DND-41 (cell line): ENCODE data around the gene FAM171A1.

Experiments used
- ATAC-seq: fragments of 200-7000 bp; cut with Tn5 transposase; 3 replicates; pipeline ENCODE4 v1.9.1; 2021; ENCODE audit warnings: low read depth; ENCODE audit not compliant: insufficient read depth
- DNase-seq: peaks from one replicate; pipeline ENCODE4 v3.0.0-alpha.2; 2020
- H2AFZ ChIP-seq: 2 replicates; pipeline ENCODE4 v1.6.0; 2012; ENCODE audit warnings: low read depth, low read length
- H3K27ac ChIP-seq: 2 replicates; pipeline ENCODE4 v1.5.1; 2012; ENCODE audit warnings: low read length, inconsistent platforms
- H3K27me3 ChIP-seq: fragments of 200-600 bp; sonication (generic); 2 replicates; pipeline ENCODE4 v1.6.0; 2012; ENCODE audit warnings: low read length, mild to moderate bottlenecking, inconsistent platforms; ENCODE audit not compliant: insufficient read depth, poor library complexity
- H3K36me3 ChIP-seq: 2 replicates; pipeline ENCODE4 v1.5.1; 2012; ENCODE audit warnings: low read length, inconsistent platforms; ENCODE audit not compliant: insufficient read depth
- H3K4me1 ChIP-seq: 2 replicates; pipeline ENCODE4 v1.5.1; 2012; ENCODE audit warnings: mild to moderate bottlenecking, low read length; ENCODE audit not compliant: insufficient read depth
- H3K4me2 ChIP-seq: 2 replicates; pipeline ENCODE4 v1.6.0; 2012; ENCODE audit warnings: mild to moderate bottlenecking, moderate library complexity, low read length, inconsistent platforms; ENCODE audit not compliant: insufficient read depth
- H3K4me3 ChIP-seq, 2 experiments: fragments of 200-600 bp in 1 of 2; shearing (Covaris generic) in 1 of 2; 2 replicates each; pipeline ENCODE4 v1.5.1; 2012 to 2016; ENCODE audit warnings: inconsistent platforms in 2 of 2, low read length in 2 of 2, mild to moderate bottlenecking in 2 of 2, low read depth in 1 of 2, moderate library complexity in 1 of 2
- H3K79me2 ChIP-seq: 2 replicates; pipeline ENCODE4 v1.6.0; 2012; ENCODE audit warnings: low read length, inconsistent platforms; ENCODE audit not compliant: insufficient read depth
- H3K9ac ChIP-seq: 2 replicates; pipeline ENCODE4 v1.6.0; 2012; ENCODE audit warnings: low read depth, mild to moderate bottlenecking, inconsistent platforms, low read length, moderate library complexity
- H3K9me3 ChIP-seq: 2 replicates; pipeline ENCODE4 v1.5.1; 2012; ENCODE audit warnings: low read length, moderate library complexity, mild to moderate bottlenecking, inconsistent platforms; ENCODE audit not compliant: insufficient read depth, severe bottlenecking
- H4K20me1 ChIP-seq: 2 replicates; pipeline ENCODE4 v1.6.0; 2012; ENCODE audit warnings: low read length; ENCODE audit not compliant: insufficient read depth
- EZH2 ChIP-seq: IDR thresholded peaks from 3 replicates; pipeline ENCODE4 v1.6.1; 2012; ENCODE audit warnings: borderline replicate concordance, low read depth, mild to moderate bottlenecking, moderate library complexity, low read length, inconsistent platforms; ENCODE audit not compliant: severe bottlenecking
- TF ChIP-seq, protein P1 (sequence below): IDR thresholded peaks from 2 replicates; pipeline ENCODE4 v1.5.1; 2012; ENCODE audit warnings: borderline replicate concordance, low read length, moderate library complexity, mild to moderate bottlenecking; ENCODE audit not compliant: poor library complexity, severe bottlenecking; ENCODE audit errors: extremely low read depth

Gene FAM171A1

DNA sequence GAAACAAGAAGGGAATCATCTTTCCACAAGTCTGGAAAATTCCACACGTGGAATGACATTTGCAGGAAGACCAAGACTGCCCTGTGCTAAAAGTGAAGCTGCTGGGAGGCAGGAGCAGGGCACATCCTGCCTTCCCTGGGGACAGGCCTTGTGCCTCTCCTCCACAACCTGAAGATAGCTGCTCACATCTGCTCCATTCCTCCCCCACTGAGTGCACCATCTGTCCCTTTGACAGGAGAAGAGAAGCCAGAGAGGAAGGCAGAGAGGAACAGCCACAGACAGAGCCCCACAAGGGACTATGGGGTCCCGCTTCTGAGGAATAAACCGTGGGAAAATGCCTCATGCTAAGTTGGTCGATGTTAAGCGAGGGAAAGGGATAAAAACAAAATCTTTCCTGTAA lies 15.9 kb upstream of the FAM171A1 start:
- Histone ChIP-seq H3K36me3 (no peaks in the 10 kb centered on the region), H4K20me1 (no peaks in the 10 kb centered on the region), H3K27me3 (peaks cover 4% of the 10 kb centered on the region), H3K4me2 (no peak overlapping the region), H3K9me3 (no peaks in the 10 kb centered on the region), H3K9ac (no peak overlapping the region), H3K4me3 (no peak overlapping the region), H3K4me1 (no peaks in the 10 kb centered on the region), H3K27ac (no peak overlapping the region), H2AFZ (no peak overlapping the region), H3K79me2 (no peaks in the 10 kb centered on the region)
- no peak for ATAC-seq
- no peak for DNase-seq
- TF ChIP-seq, protein P1, sequence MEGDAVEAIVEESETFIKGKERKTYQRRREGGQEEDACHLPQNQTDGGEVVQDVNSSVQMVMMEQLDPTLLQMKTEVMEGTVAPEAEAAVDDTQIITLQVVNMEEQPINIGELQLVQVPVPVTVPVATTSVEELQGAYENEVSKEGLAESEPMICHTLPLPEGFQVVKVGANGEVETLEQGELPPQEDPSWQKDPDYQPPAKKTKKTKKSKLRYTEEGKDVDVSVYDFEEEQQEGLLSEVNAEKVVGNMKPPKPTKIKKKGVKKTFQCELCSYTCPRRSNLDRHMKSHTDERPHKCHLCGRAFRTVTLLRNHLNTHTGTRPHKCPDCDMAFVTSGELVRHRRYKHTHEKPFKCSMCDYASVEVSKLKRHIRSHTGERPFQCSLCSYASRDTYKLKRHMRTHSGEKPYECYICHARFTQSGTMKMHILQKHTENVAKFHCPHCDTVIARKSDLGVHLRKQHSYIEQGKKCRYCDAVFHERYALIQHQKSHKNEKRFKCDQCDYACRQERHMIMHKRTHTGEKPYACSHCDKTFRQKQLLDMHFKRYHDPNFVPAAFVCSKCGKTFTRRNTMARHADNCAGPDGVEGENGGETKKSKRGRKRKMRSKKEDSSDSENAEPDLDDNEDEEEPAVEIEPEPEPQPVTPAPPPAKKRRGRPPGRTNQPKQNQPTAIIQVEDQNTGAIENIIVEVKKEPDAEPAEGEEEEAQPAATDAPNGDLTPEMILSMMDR, result no peak
- no peak for TF ChIP-seq EZH2

DNA sequence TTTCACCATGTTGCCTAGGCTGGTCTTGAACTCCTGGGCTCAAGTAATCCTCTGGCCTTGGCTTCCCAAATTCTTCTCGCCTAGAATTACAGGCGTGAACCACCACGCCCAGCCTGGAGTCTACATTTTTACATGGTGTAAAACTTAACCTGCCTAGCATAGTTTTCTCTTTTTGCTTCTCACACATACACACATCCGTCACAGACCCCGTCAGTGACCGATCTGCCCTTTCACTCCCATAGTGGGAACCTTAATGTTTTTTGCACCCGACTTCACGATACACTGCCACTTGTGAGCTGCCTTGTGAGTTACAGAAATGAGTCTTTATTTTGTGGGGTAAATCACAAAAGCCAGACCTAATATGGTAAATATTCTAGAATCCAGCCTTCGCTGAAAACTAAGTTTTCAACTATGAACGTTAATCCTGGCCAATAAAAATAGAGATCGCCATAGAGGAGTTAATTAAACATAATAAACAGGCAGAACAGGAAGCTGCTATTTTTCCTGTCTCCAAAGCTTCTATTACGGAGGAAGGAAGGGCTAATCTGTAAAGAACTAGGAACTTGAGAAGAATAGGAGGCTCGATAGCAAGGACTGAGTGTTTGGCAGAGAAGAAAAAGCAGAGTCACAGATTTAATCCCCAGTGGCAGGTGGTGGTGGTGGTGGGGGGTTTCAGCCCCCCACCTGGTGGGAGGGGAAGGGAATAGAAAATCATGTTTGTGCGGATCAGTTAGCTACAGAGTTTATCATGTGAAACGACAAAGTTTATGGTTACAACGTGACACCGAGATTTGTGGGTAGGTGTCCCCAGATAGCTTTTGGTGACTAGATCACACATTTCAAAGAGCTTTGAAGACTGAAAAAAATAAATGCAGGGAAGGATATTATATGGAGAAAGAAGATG lies 14.7 kb upstream of the FAM171A1 start:
- TF ChIP-seq EZH2, result no peak
- TF ChIP-seq, protein P1, result no peak
- no peak for DNase-seq

DNA sequence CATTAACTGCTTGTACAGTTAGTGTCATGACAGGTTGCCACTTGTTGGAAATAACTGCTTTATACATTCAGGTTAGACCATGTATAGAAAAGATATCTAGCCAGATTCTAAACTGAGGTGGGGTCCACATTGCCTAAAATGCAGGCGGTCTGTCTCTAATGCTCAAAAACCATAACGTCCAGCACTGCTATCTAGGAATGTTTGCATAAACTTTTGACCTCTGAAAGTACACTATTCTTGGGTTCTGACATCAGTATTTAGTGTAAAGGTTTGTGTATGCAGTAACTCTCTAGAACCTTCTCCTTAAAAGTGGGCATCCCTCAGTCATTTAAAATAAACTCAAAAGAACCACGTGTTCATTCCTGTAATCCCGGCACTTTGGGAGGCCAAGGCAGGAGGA lies 10.3 kb upstream of the FAM171A1 start:
- no peak for DNase-seq
- TF ChIP-seq, protein P1, result no peak
- no peak for TF ChIP-seq EZH2

More for the DNA sequence above, 14.7 kb upstream of the FAM171A1 start:
- no peak for ATAC-seq
- H3K27ac ChIP-seq, result no peak overlapping the region
- no peaks in the 10 kb centered on the region for H4K20me1 ChIP-seq
- no peaks in the 10 kb centered on the region for H3K9me3 ChIP-seq
- no peak overlapping the region for H3K4me3 ChIP-seq
- no peak overlapping the region for H3K4me2 ChIP-seq
- no peaks in the 10 kb centered on the region for H3K79me2 ChIP-seq
- no peaks in the 10 kb centered on the region for H3K36me3 ChIP-seq
- no peak overlapping the region for H2AFZ ChIP-seq
- H3K9ac ChIP-seq, result no peak overlapping the region
- H3K27me3 ChIP-seq, result peaks cover 9% of the 10 kb centered on the region
- no peaks in the 10 kb centered on the region for H3K4me1 ChIP-seq

More for the DNA sequence above, 10.3 kb upstream of the FAM171A1 start:
- Histone ChIP-seq H3K4me3 (no peak overlapping the region), H3K9me3 (no peaks in the 10 kb centered on the region), H3K27me3 (peaks cover 9% of the 10 kb centered on the region), H3K27ac (no peak overlapping the region), H4K20me1 (no peaks in the 10 kb centered on the region), H3K4me2 (no peak overlapping the region), H3K36me3 (no peaks in the 10 kb centered on the region), H3K79me2 (no peaks in the 10 kb centered on the region), H3K9ac (no peak overlapping the region), H2AFZ (no peak overlapping the region), H3K4me1 (no peaks in the 10 kb centered on the region)
- ATAC-seq, result no peak
